Suprapubic skin (tissue), 4 donors: ENCODE data around the gene NGF. TPM values are rescaled to one million over a fixed set of nuclear protein-coding genes. Genes with fewer than 3 reads are reported as not detected.

Experiments
- DNase-seq, 2 donors: peaks; one replicate each; pipeline ENCODE4 v3.0.0-alpha.2; 2019; ENCODE audit warnings: low spot score in 2 of 2
- H3K27ac ChIP-seq: fragments of 200-600 bp; sonication (generic); one replicate; pipeline ENCODE4 v1.5.1; 2019
- H3K27me3 ChIP-seq: fragments of 200-600 bp; sonication (generic); one replicate; pipeline ENCODE4 v1.5.1; 2019
- H3K36me3 ChIP-seq: fragments of 200-600 bp; sonication (generic); one replicate; pipeline ENCODE4 v1.5.1; 2019
- H3K4me1 ChIP-seq: fragments of 200-600 bp; sonication (generic); one replicate; pipeline ENCODE4 v1.5.1; 2019
- H3K4me3 ChIP-seq: fragments of 200-600 bp; sonication (generic); one replicate; pipeline ENCODE4 v1.5.1; 2019; ENCODE audit warnings: mild to moderate bottlenecking
- H3K9me3 ChIP-seq: fragments of 200-600 bp; sonication (generic); one replicate; pipeline ENCODE4 v1.5.1; 2019
- CTCF ChIP-seq, 2 donors: fragments of 200-600 bp in 1 of 2; fragments of 450-650 bp in 1 of 2; sonication (generic) in 1 of 2; IDR thresholded peaks; one replicate each; pipeline ENCODE4 v1.5.1; 2016 to 2019; ENCODE audit warnings: antibody characterized with exemption in 2 of 2, mild to moderate bottlenecking in 1 of 2, moderate library complexity in 1 of 2
- EP300 ChIP-seq: sonication (generic); formaldehyde crosslinking; IDR thresholded peaks from one replicate; pipeline ENCODE4 v1.6.1; 2017; ENCODE audit warnings: antibody characterized with exemption
- POLR2A ChIP-seq, 2 donors: fragments of 450-650 bp; IDR thresholded peaks; one replicate each; pipeline ENCODE4 v1.6.1; 2017; ENCODE audit warnings: antibody characterized with exemption in 2 of 2, mild to moderate bottlenecking in 2 of 2, moderate library complexity in 2 of 2
- POLR2AphosphoS5 ChIP-seq, 3 donors: sonication (generic); formaldehyde crosslinking; IDR thresholded peaks; one replicate each; pipeline ENCODE4 v1.6.1; 2017; ENCODE audit warnings: antibody characterized with exemption in 3 of 3
- WGBS: methylation state at CpG from one replicate; pipeline ENCODE4 v1.1.5; 2018; 5-methylcytosine and 5-hydroxymethylcytosine counted together
- total RNA-seq, 4 donors: library from RNA; depleted of rRNA; stranded (reverse); fragments of >200 nt; gene quantifications; one replicate each; pipeline ENCODE4 v1.1.0, GENCODE V29; 2016

NGF gene
- total RNA-seq, 4 donors from 2014 or later = 0.80 TPM; not detected in 3

- no peak for DNase-seq
- H3K36me3 ChIP-seq = no peaks in the 10 kb centered on the region
- peaks cover 8% of the 10 kb centered on the region for H3K27me3 ChIP-seq
- no peak overlapping the region for H3K27ac ChIP-seq
- H3K4me1 ChIP-seq = peaks cover 3% of the 10 kb centered on the region
- H3K9me3 ChIP-seq = no peaks in the 10 kb centered on the region
- no peak overlapping the region for H3K4me3 ChIP-seq
- 75% methylated on average over 2 of the region's 2 CpGs for WGBS
- no peak for TF ChIP-seq POLR2AphosphoS5 (IDR thresholded peaks at IDR 0.05)
- no peak for TF ChIP-seq CTCF (IDR thresholded peaks at IDR 0.05)
- TF ChIP-seq POLR2A (IDR thresholded peaks at IDR 0.05) = no peak
- TF ChIP-seq EP300 = no peak
Observed at GRCh38 chr1:115343200-115343737, 5.2 kb upstream of the NGF start.

- Histone ChIP-seq H3K9me3 (no peaks in the 10 kb centered on the region), H3K36me3 (no peaks in the 10 kb centered on the region), H3K27ac (no peak overlapping the region), H3K4me1 (peaks cover 15% of the 10 kb centered on the region), H3K27me3 (peaks cover 17% of the 10 kb centered on the region), H3K4me3 (no peak overlapping the region)
- WGBS = 93% methylated on average over 2 of the region's 2 CpGs
- TF ChIP-seq CTCF (IDR thresholded peaks at IDR 0.05) = no peak
- TF ChIP-seq EP300 = no peak
- TF ChIP-seq POLR2A (IDR thresholded peaks at IDR 0.05) = no peak
- no peak for TF ChIP-seq POLR2AphosphoS5 (IDR thresholded peaks at IDR 0.05)
- DNase-seq = no peak
Observed at GRCh38 chr1:115341948-115342347, 3.9 kb upstream of the NGF start.

- no peak for DNase-seq
- WGBS = 67% methylated on average over 3 of the region's 3 CpGs
- H3K27ac ChIP-seq = no peak overlapping the region
- TF ChIP-seq POLR2A (IDR thresholded peaks at IDR 0.05) (no peak), POLR2AphosphoS5 (IDR thresholded peaks at IDR 0.05) (no peak), EP300 (no peak), CTCF (IDR thresholded peaks at IDR 0.05) (no peak)
- H3K4me1 ChIP-seq = peaks cover 18% of the 10 kb centered on the region
- peaks cover 17% of the 10 kb centered on the region for H3K27me3 ChIP-seq
- H3K4me3 ChIP-seq = no peak overlapping the region
- H3K36me3 ChIP-seq = no peaks in the 10 kb centered on the region
- no peaks in the 10 kb centered on the region for H3K9me3 ChIP-seq
Observed at GRCh38 chr1:115340879-115341278, 2.8 kb upstream of the NGF start.

GRCh38 chr1:115338457-115338820 lies 390 bp upstream of the NGF start:
- no peak for TF ChIP-seq POLR2A (IDR thresholded peaks at IDR 0.05)
- no peak for TF ChIP-seq EP300
- no peak for TF ChIP-seq POLR2AphosphoS5 (IDR thresholded peaks at IDR 0.05)
- no peak for TF ChIP-seq CTCF (IDR thresholded peaks at IDR 0.05)
- Histone ChIP-seq H3K36me3 (no peaks in the 10 kb centered on the region), H3K4me1 (peaks cover 25% of the 10 kb centered on the region), H3K27me3 (peaks cover 17% of the 10 kb centered on the region), H3K4me3 (peak overlapping the region; percentile 56), H3K27ac (no peak overlapping the region), H3K9me3 (no peaks in the 10 kb centered on the region)
- 52% methylated on average over 4 of the region's 25 CpGs for WGBS
- no peak for DNase-seq

GRCh38 chr1:115337276-115337632 lies 795 bp downstream of the NGF start:
- Histone ChIP-seq H3K4me1 (peaks cover 36% of the 10 kb centered on the region), H3K27me3 (peaks cover 17% of the 10 kb centered on the region), H3K9me3 (no peaks in the 10 kb centered on the region), H3K36me3 (no peaks in the 10 kb centered on the region), H3K27ac (peak overlapping the region; percentile 34), H3K4me3 (peak overlapping the region; percentile 56)
- TF ChIP-seq CTCF (IDR thresholded peaks at IDR 0.05) (no peak), POLR2AphosphoS5 (IDR thresholded peaks at IDR 0.05) (no peak), POLR2A (IDR thresholded peaks at IDR 0.05) (no peak), EP300 (no peak)
- DNase-seq = peak in 1 of 2 donors; percentile 65
- 4% methylated on average over 11 of the region's 19 CpGs for WGBS
